ENCODE measurements around the gene AIPL1.

The AIPL1 gene

GRCh38 chr17:6413065-6413464 lies 21.9 kb downstream of the AIPL1 start:
- DNase-seq: peak; percentile 38

GRCh38 chr17:6408735-6409134 lies 26.2 kb downstream of the AIPL1 start:
- no peak for DNase-seq

- DNase-seq: no peak
These were observed 26.6 kb downstream of the AIPL1 start for GRCh38 chr17:6408276-6408675.

GRCh38 chr17:6402258-6402657 lies 32.7 kb downstream of the AIPL1 start:
- DNase-seq: no peak

GRCh38 chr17:6398955-6399354 lies 36.0 kb downstream of the AIPL1 start:
- no peak for DNase-seq

GRCh38 chr17:6394055-6394606 lies 40.8 kb downstream of the AIPL1 start:
- no peak for DNase-seq

GRCh38 chr17:6393351-6393952 lies 41.5 kb downstream of the AIPL1 start:
- DNase-seq: no peak

- DNase-seq: no peak
These were observed 42.1 kb downstream of the AIPL1 start for GRCh38 chr17:6392609-6393350.

GRCh38 chr17:6388416-6388815 lies 46.5 kb downstream of the AIPL1 start:
- DNase-seq: no peak

GRCh38 chr17:6387858-6388257 lies 47.1 kb downstream of the AIPL1 start:
- DNase-seq: no peak

- no peak for DNase-seq
These were observed 47.5 kb downstream of the AIPL1 start for GRCh38 chr17:6387442-6387841.

GRCh38 chr17:6386041-6386630 lies 48.8 kb downstream of the AIPL1 start:
- DNase-seq: peak; percentile 3

- DNase-seq: no peak
These were observed 50.4 kb downstream of the AIPL1 start for GRCh38 chr17:6384481-6384880.

- no peak for DNase-seq
These were observed 53.1 kb downstream of the AIPL1 start for GRCh38 chr17:6381526-6382465.

- DNase-seq: no peak
These were observed 53.9 kb downstream of the AIPL1 start for GRCh38 chr17:6380915-6381438.

- DNase-seq: no peak
These were observed 57.0 kb downstream of the AIPL1 start for GRCh38 chr17:6377906-6378305.

GRCh38 chr17:6376931-6377361 lies 58.0 kb downstream of the AIPL1 start:
- DNase-seq: no peak

- no peak for DNase-seq
These were observed 60.1 kb downstream of the AIPL1 start for GRCh38 chr17:6374761-6375312.

- no peak for DNase-seq
These were observed 60.6 kb downstream of the AIPL1 start for GRCh38 chr17:6374271-6374691.
